GM19452 (cell line): ENCODE data around the gene NMRK1.
A peak's percentile ranks its signal among the peaks of the same experiment; 100 is the strongest.

Experiments used
- ATAC-seq: cut with Tn5 transposase; IDR thresholded peaks from one replicate; pipeline ENCODE4 v1.9.1; 2021; ENCODE audit not compliant: unreplicated experiment

The NMRK1 gene

GRCh38 chr9:75087824-75088645 is at the start of gene NMRK1, which contains the start of gene OSTF1:
Gene NMRK1, minus strand, starts transcription at chr9:75088155. Its CDS starts 5,040 bp downstream, at chr9:75083115.
Gene OSTF1, plus strand, starts transcription at chr9:75088514. Its CDS starts 179 bp downstream, at chr9:75088693.
- ATAC-seq: peak; percentile 87

DNA sequence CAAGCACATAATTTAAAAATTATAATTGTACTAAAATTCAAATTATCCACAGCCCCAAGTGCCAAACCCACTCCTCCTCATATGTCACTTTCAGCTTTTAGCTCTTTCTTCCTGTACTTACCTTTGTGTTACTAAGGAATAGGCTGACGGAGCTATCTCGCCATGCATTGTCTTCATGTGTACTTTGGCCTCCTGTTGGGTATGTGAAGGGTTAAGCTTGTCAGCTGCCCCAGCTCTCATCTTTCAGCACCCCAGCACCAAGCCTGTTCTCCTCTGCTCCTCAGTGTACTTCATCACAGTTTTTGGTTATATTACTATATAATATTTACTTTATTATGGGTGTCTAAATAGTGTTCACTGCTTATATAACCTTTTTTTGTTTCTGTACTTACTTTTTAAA is 46.5 kb upstream of the NMRK1 start:
- ATAC-seq: no peak

DNA sequence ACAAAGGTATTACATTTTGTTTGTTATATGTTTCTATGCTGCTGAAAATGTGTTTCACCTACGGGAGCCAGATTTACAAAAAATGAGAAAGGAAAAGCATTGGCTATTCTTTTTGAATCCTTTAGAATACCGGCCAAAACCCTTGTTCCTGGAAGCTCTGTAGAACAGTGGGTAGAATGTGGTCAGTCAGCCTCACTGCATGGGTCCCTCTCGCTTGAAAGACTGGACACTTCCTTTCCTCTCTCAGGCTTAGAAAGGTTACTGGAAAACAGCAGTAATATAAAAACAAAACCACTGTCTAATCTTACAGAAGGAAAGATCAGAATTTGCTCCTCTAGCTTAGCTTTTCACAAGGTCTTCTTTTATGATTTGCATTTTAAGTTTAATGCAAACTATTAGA is 45.4 kb upstream of the NMRK1 start:
- no peak for ATAC-seq

GRCh38 chr9:75132244-75132643 is 44.3 kb upstream of the NMRK1 start:
- ATAC-seq: no peak

- ATAC-seq: no peak
Observed at GRCh38 chr9:75131700-75132099, 43.7 kb upstream of the NMRK1 start.

DNA sequence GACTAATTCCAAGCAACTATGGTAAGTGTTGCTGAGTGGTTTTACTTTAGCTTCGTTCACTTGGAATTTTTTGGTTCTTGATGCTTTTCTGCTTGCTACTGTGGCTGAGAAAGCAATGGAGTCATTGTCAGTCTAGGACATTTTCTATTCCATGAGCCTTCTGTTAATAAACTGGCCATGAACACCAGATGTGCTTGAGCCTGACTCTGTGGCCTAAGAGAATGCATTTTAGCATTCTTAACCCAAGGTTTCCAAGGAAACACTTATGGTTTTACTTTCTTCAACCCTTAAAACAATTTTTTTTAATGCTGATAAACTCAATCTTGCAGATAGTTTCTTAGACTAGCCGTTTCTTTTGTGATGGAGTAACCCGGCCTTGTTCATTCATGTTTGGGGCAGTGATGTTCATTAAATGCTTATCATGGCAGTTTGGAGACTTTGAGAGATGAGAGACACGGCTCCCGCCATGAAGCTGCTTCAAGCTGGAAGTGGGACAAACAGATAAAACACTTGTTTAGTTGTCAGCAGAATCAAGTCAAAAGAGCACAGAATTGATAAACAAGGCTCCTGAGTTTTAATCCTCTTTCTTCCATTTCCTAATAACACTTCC is 42.8 kb upstream of the NMRK1 start:
- no peak for ATAC-seq

DNA sequence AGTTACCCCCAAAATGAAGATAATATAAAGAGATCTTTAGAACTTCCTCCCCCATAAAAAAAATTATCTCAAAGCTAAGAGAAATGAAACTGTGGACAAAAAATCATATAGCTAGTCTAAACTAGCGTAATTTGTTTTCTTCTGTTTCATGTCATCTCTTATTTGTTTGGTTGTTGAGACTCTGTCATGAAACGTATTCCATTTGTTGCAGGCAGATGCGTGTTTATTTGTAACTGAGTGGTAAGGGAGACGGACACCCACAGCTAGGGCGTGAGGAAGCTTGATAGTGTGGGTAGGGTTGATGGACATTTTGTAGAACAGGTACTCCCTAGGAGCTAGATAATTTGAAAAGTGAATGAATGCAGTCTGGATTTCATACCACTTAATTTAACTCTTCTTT is 42.2 kb upstream of the NMRK1 start:
- no peak for ATAC-seq

GRCh38 chr9:75128535-75128934 is 40.6 kb upstream of the NMRK1 start:
- ATAC-seq: no peak

GRCh38 chr9:75123696-75124095 is 35.7 kb upstream of the NMRK1 start:
- no peak for ATAC-seq

DNA sequence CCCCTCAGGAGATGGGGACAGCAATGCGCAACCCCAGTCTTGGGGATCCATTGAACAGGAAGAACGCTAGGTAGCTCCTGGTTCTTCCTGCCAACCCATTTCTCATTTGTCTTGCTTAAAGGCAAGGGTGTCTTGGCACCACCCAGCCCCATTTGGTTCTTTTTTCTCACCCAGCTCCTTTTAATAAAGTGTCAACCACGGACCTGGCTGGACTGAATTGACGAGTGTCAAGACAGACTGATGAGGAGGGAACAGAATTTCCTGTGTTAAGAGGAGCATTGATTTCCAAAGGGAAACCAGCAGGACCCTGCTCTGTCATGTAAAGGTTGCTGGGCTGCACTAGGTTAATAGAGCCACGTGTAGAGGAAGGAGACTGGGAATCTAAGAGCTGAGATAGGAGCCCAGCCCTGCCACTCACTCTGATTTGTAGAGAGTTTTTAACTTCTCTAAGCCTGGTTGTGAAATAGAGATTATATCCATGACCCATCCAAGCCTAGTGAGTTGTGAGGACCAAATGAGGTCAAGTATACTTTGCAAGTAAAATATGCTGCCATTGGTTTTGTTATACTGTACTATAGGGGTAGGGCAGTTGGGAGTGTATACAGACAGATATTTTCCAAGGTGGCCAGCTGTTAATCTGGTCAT is 34.1 kb upstream of the NMRK1 start:
- no peak for ATAC-seq

- no peak for ATAC-seq
Observed at GRCh38 chr9:75120686-75121085, 32.7 kb upstream of the NMRK1 start.

DNA sequence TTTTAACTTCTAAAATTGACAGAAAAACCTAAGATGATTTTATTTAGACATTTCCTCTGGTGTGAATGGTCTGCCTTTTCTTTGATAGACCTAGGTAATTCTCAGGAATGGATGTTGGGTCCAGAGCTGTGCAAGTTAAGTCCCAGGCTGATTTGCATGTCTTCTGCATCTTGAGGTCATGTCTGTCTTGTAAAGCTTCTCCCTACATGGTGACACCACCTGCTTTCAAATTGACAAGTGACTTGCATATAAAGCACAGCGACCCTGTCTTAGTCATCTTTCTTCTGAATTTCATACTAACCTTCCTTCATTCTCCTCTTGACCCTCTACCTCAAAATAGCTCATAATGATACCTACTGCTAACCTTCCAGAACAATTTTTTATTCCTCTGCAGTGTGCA is 29.6 kb upstream of the NMRK1 start:
- ATAC-seq: no peak

- ATAC-seq: no peak
Observed at GRCh38 chr9:75116306-75116705, 28.4 kb upstream of the NMRK1 start.

DNA sequence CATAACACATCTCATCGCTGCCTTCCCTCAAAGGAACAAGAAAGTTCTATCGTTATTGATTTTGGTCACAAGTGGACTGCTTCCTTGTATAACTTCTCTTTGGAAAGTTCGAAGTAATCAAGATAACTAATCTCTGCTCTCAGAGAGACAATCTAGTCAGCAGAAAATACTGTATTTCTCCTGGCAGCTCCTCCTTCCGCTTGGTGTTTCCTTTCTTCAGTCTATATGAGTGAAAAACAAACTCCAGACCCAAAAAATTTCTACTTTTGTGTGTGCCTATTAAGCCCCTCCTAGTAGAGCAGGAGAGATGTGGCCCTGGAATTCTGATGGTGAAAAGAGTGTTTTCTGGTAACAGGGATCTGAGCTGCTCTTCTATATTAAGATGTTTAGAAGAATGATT is 24.8 kb upstream of the NMRK1 start:
- no peak for ATAC-seq

DNA sequence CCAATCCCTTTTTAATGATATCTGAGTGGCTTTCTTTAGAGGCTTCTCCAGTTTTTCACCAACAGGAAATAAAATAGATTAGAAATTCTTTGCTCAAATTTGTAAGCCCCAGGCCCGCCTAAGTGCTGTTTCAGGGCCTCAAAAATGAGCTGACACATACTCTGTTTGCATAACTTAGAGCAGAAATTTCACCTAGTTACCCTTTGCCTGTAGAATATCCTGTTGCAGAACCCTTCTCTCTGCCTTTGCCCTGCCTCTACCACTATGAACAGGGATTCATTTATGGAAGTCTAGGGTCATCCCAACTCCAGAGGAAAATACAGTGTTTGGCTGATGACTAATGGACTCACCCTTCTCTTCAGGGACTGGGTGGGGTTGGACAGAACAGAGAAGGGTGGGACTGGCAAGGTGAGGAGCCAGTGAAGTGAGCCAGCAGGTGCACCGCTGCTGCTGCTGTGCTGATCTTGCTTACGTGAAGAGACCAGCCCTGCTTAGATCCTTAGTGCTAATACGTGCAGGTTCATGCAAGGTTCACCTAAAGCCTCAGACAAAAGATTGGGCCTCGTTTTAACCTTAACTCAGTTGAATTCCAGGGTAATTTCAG is 23.2 kb upstream of the NMRK1 start:
- no peak for ATAC-seq

- no peak for ATAC-seq
Observed at GRCh38 chr9:75109210-75109839, 21.4 kb upstream of the NMRK1 start.

DNA sequence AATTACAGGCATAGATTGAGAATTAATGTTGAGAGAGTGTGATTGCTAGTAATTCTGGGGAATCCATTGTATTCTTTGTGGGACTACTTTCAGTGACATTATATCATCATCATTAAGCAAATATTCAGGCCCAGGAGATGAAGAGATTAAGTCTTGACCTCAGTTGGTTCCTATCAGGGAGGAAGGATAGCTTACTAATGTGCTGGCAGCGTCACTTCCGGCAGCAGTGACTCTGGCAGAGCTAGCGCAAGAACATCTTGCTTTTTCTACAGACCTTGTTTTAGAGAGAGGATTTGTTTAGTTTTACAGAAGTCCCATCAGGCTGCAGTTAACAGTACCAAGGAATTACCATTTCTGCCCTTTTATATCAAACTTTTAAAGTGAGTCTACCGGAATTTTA is 20.6 kb upstream of the NMRK1 start:
- no peak for ATAC-seq

- no peak for ATAC-seq
Observed at GRCh38 chr9:75106857-75107256, 18.9 kb upstream of the NMRK1 start.

DNA sequence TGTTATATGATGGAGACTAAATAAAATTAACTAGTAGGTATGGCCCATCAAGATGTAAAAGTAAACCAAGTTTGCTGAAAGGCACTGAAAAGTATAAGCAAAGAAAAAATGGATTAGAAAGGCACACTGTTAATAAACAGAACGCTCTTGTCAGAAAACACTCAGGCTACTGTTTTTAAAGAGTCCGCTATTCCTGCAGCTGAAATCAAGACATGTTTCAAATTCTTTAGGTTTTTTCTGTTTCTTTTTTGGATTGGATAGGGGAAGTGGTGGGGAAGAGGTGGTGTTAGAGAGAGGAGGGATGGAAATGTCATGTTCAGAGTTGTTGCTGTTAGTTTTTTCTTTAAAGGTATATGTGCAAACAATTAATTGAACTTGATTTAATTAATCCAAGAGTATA is 17.9 kb upstream of the NMRK1 start:
- no peak for ATAC-seq

- no peak for ATAC-seq
Observed at GRCh38 chr9:75105019-75105540, 17.1 kb upstream of the NMRK1 start.

DNA sequence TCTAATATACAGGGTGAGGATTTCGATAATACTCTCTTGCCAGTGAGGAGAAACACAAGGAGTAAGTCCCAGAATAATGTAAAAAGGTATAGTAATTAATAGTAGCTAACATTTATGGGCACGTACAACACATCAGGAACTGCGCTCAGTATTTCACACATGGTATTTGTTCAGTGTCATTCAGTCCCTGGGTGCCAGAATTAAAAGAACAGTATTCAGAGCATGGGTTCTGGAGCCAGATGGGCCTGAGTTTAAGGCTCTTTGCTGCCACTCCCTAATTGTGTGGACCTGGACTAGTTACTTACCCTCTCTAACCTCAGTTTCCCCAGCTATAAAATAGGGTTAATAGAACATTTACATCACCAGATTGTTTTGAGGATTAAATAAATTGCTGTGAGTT is 16.7 kb upstream of the NMRK1 start:
- no peak for ATAC-seq
